Measurements from ENCODE around the gene TENT4A.

The TENT4A gene

DNA sequence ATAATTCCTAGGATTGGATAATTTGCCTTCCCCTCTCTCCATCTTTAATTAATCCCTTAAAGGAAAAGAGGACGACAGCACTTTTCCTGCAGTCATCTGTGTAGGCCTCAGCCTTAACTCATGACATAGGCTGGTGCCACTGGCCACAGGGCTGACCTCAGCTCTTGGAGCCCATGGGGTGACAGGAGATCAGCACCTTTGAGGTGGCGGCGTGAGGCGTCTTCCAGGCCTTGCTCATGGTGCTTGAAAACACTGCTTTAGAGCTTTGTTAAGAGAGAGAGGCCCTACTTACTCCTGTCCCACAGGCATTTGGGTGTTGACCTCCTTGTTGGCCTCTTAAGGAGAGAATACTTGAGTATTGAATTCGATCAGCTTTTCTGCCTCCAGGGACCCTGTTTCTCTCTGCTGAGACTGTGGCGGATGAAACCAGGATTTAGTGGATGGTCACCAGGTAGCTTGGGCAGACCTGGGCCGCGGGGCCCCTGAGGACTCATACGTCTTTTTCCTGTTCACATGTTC, 23.4 kb downstream of the TENT4A start:
- no peak for DNase-seq (ENCODE audit: extremely low read depth, low read depth)

GRCh38 chr5:6737043-6737941, 24.1 kb downstream of the TENT4A start:
- DNase-seq (ENCODE audit: extremely low read depth, low read depth), result no peak
- no peak for TF ChIP-seq CTCF (IDR thresholded peaks at IDR 0.05; ENCODE audit: low read depth, low read length)

More for the DNA sequence above, 23.4 kb downstream of the TENT4A start:
- TF ChIP-seq CTCF (IDR thresholded peaks at IDR 0.05; ENCODE audit: low read depth, low read length), result no peak

GRCh38 chr5:6739603-6740002, 26.4 kb downstream of the TENT4A start:
- no peak for DNase-seq (ENCODE audit: extremely low read depth, low read depth)

GRCh38 chr5:6740586-6741150, 27.4 kb downstream of the TENT4A start:
- no peak for TF ChIP-seq CTCF (IDR thresholded peaks at IDR 0.05; ENCODE audit: low read depth, low read length)
- DNase-seq (ENCODE audit: extremely low read depth, low read depth), result no peak

More at GRCh38 chr5:6739603-6740002, 26.4 kb downstream of the TENT4A start:
- TF ChIP-seq CTCF (IDR thresholded peaks at IDR 0.05; ENCODE audit: low read depth, low read length), result no peak

DNA sequence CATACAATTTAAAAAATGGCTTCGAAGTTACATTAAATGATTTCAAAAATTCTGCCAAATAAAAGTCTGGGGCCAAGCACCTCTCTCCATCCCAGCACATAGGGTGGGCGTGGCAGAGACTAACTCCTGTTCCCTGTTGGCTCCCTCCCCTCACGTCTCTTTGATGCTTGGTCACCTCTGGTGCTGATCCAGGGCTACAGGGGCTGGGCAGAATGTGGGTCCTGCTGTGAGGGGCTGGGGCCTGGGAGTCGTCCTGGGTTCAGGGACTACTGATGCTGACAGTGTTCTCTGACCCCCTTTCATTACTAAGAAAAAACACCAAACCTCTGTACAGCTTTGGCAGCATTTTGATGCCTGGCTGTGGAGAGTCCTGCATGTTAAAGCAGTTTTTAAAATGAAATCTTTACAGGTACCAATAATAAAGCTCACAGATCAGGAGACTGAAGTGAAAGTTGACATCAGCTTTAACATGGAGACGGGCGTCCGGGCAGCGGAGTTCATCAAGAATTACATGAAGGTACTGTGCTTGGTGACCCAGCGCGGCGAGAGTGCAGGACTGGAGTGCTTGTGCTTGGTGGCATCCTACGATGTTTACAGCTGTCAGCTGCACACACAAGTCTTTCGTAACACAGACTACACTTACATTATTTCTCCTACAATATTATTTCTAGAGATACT, 29.0 kb downstream of the TENT4A start:
- no peak for TF ChIP-seq CTCF (IDR thresholded peaks at IDR 0.05; ENCODE audit: low read depth, low read length)

GRCh38 chr5:6743161-6743560, 29.9 kb downstream of the TENT4A start:
- no peak for TF ChIP-seq CTCF (IDR thresholded peaks at IDR 0.05; ENCODE audit: low read depth, low read length)
- no peak for DNase-seq (ENCODE audit: extremely low read depth, low read depth)

More for the DNA sequence above, 29.0 kb downstream of the TENT4A start:
- DNase-seq (ENCODE audit: extremely low read depth, low read depth), result no peak

Measured in AG09319 (cell line).